Tibial nerve (tissue), 3 donors: ENCODE results near the gene MIOX.

Source experiments
- POLR2A ChIP-seq, 2 donors: fragments of 450-650 bp; IDR thresholded peaks; one replicate each; pipeline ENCODE4 v1.6.1; 2017; ENCODE audit warnings: antibody characterized with exemption in 2 of 2, mild to moderate bottlenecking in 2 of 2, moderate library complexity in 2 of 2
- TF ChIP-seq, protein P1 (sequence below), 5 experiments: fragments of 200-600 bp in 3 of 5; fragments of 450-650 bp in 2 of 5; sonication (generic) in 3 of 5; IDR thresholded peaks; one replicate each; pipeline ENCODE4 v1.5.1; 2016 to 2019; ENCODE audit warnings: antibody characterized with exemption in 5 of 5, mild to moderate bottlenecking in 3 of 5, moderate library complexity in 2 of 5

DNA sequence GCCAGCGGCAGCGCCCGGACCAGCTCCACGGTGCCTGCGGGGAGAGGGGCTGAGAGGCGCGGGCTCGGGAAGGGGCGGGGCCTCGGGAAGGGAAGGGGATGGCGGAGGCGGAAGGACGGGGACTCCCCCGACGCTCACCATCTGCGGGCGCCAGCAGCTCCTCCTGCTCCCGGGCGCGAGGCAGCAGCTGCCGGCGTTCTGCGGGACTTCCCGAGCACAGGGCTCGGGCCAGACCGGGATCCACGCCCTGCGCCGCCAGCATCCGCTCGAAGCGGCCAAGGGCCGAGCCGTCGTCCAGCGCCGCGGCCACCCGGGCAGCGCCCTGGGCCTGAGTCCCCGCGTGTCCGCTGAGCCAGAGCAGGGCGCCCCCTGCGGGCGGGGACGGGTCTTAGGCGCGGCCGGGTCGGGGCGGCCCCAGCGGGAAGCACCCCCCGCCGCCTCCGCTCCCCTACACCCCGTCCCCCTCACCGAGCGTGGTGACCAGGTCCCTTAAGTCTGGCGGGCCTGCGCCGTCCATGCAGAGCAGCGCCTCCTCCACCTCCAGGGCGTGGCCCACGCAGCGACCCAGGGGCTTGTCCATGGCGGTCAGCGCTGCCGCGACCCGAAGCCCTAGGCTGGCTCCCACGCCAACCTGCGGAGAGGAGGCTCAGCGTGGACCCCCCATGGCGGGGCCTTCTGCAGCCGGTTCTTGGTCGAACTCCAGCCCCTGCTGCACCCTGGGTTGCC is 39.6 kb downstream of the MIOX start:
- TF ChIP-seq POLR2A (IDR thresholded peaks at IDR 0.05), result peak in 1 of 2 donors; percentile 1
- TF ChIP-seq, protein P1, sequence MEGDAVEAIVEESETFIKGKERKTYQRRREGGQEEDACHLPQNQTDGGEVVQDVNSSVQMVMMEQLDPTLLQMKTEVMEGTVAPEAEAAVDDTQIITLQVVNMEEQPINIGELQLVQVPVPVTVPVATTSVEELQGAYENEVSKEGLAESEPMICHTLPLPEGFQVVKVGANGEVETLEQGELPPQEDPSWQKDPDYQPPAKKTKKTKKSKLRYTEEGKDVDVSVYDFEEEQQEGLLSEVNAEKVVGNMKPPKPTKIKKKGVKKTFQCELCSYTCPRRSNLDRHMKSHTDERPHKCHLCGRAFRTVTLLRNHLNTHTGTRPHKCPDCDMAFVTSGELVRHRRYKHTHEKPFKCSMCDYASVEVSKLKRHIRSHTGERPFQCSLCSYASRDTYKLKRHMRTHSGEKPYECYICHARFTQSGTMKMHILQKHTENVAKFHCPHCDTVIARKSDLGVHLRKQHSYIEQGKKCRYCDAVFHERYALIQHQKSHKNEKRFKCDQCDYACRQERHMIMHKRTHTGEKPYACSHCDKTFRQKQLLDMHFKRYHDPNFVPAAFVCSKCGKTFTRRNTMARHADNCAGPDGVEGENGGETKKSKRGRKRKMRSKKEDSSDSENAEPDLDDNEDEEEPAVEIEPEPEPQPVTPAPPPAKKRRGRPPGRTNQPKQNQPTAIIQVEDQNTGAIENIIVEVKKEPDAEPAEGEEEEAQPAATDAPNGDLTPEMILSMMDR (IDR thresholded peaks at IDR 0.05), result peak; percentile 64 to 77 (median 67)
